Bronchial epithelial cell (primary cell): Measurements from ENCODE around the gene MROH2A. TPM values are rescaled to one million over a fixed set of nuclear protein-coding genes. Genes with fewer than 3 reads are reported as not detected.
A peak's percentile ranks its signal among the peaks of the same experiment; 100 is the strongest.

Source experiments
- DNase-seq: peaks from one replicate; pipeline ENCODE4 v3.0.0-alpha.2; 2010; ENCODE audit warnings: low read depth
- FAIRE-seq: peaks from 2 replicates; lab custom pipeline; 2011; peaks lifted over from hg19 to GRCh38; lab: Jason Lieb, UNC
- H3K27me3 ChIP-seq: 2 replicates; pipeline ENCODE4 v1.5.1; 2011; ENCODE audit warnings: low read length; ENCODE audit not compliant: control insufficient read depth, insufficient read depth
- H3K36me3 ChIP-seq: 2 replicates; pipeline ENCODE4 v1.5.1; 2011; ENCODE audit warnings: low read length; ENCODE audit not compliant: control insufficient read depth, insufficient read depth
- H3K4me3 ChIP-seq: 2 replicates; pipeline ENCODE4 v1.5.1; 2011; ENCODE audit warnings: mild to moderate bottlenecking, low read depth, low read length, control low read depth
- CTCF ChIP-seq: IDR thresholded peaks from 2 replicates; pipeline ENCODE4 v1.5.1; 2011; ENCODE audit warnings: mild to moderate bottlenecking, moderate library complexity, low read length, control low read depth, inconsistent platforms; ENCODE audit not compliant: insufficient read depth, severe bottlenecking
- total RNA-seq: library from RNA; depleted of rRNA; stranded (reverse); fragments of >200 nt; gene quantifications from 2 replicates; pipeline ENCODE4 v1.2.1, GENCODE V29; 2014

Gene MROH2A
- total RNA-seq, 1 donor from 2014 or later = not detected

GRCh38 chr2:233831011-233831721 is 53.0 kb downstream of the MROH2A start:
- no peak overlapping the region for H3K4me3 ChIP-seq
- H3K36me3 ChIP-seq = no peaks in the 10 kb centered on the region
- H3K27me3 ChIP-seq = no peaks in the 10 kb centered on the region
- no peak for TF ChIP-seq CTCF
- FAIRE-seq (no peak), DNase-seq (peak; percentile 34)

- no peak overlapping the region for H3K4me3 ChIP-seq
- DNase-seq (no peak), FAIRE-seq (no peak)
Measured at GRCh38 chr2:233831861-233832260, 53.7 kb downstream of the MROH2A start.

GRCh38 chr2:233832414-233832813 is 54.3 kb downstream of the MROH2A start:
- Histone ChIP-seq H3K27me3 (no peaks in the 10 kb centered on the region), H3K36me3 (no peaks in the 10 kb centered on the region), H3K4me3 (no peak overlapping the region)
- FAIRE-seq (no peak), DNase-seq (peak; percentile 20)
- no peak for TF ChIP-seq CTCF

More at GRCh38 chr2:233831861-233832260, 53.7 kb downstream of the MROH2A start:
- TF ChIP-seq CTCF = no peak
- H3K36me3 ChIP-seq = no peaks in the 10 kb centered on the region
- no peaks in the 10 kb centered on the region for H3K27me3 ChIP-seq

GRCh38 chr2:233832869-233833311 is 54.8 kb downstream of the MROH2A start:
- peak; percentile 79 for TF ChIP-seq CTCF
- Histone ChIP-seq H3K36me3 (no peaks in the 10 kb centered on the region), H3K4me3 (no peak overlapping the region), H3K27me3 (no peaks in the 10 kb centered on the region)
- DNase-seq (peak; percentile 71), FAIRE-seq (peak; percentile 23)

- TF ChIP-seq CTCF = no peak
- Histone ChIP-seq H3K36me3 (no peaks in the 10 kb centered on the region), H3K4me3 (no peak overlapping the region), H3K27me3 (no peaks in the 10 kb centered on the region)
- DNase-seq (no peak), FAIRE-seq (no peak)
Measured at GRCh38 chr2:233833345-233833744, 55.2 kb downstream of the MROH2A start.
